HepG2 (cell line): Measurements from ENCODE around the gene TULP4.

Experiments used
- CEBPZ ChIP-seq: IDR thresholded peaks from 2 replicates; pipeline ENCODE4 v1.6.1; 2012; ENCODE audit warnings: low read length, improper control_type of control experiment
- FOXO1 ChIP-seq: sonication (generic); formaldehyde crosslinking; IDR thresholded peaks from 2 replicates; pipeline ENCODE4 v1.4.0; 2020; ENCODE audit warnings: missing genetic modification reagents
- POLR2A ChIP-seq, 2 experiments: IDR thresholded peaks; 2 replicates each; pipeline ENCODE4 v1.6.1; 2011; ENCODE audit warnings: low read depth in 2 of 2, low read length in 2 of 2, mild to moderate bottlenecking in 1 of 2, moderate library complexity in 1 of 2; ENCODE audit not compliant: insufficient read depth in 1 of 2
- POLR2AphosphoS5 ChIP-seq: IDR thresholded peaks from 2 replicates; pipeline ENCODE4 v1.6.1; 2012; ENCODE audit warnings: low read depth, low read length
- REST ChIP-seq, 2 experiments: IDR thresholded peaks; 2 replicates each; pipeline ENCODE4 v1.6.1; 2011 to 2012; ENCODE audit warnings: low read length in 2 of 2, borderline replicate concordance in 1 of 2, low read depth in 1 of 2, mild to moderate bottlenecking in 1 of 2, moderate library complexity in 1 of 2
- TGIF2 ChIP-seq: IDR thresholded peaks from 2 replicates; pipeline ENCODE4 v1.6.1; 2016; ENCODE audit warnings: control low read depth, missing compliant biosample characterization
- ZFP36L1 ChIP-seq: sonication (generic); formaldehyde crosslinking; IDR thresholded peaks from 2 replicates; pipeline ENCODE4 v1.8.0; 2022; ENCODE audit warnings: mild to moderate bottlenecking, missing genetic modification reagents, moderate library complexity
- ZNF44 ChIP-seq: sonication (generic); formaldehyde crosslinking; IDR thresholded peaks from 2 replicates; pipeline ENCODE4 v1.5.1; 2020; ENCODE audit warnings: mild to moderate bottlenecking, missing genetic modification reagents
- ZNF451 ChIP-seq: sonication (generic); formaldehyde crosslinking; IDR thresholded peaks from 2 replicates; pipeline ENCODE4 v1.5.0; 2020; ENCODE audit warnings: mild to moderate bottlenecking, missing genetic modification reagents
- ZNF569 ChIP-seq: sonication (generic); formaldehyde crosslinking; IDR thresholded peaks from 2 replicates; pipeline ENCODE4 v1.5.0; 2020; ENCODE audit warnings: mild to moderate bottlenecking, missing genetic modification reagents, moderate library complexity, borderline replicate concordance
- ZSCAN25 ChIP-seq: sonication (generic); formaldehyde crosslinking; IDR thresholded peaks from 2 replicates; pipeline ENCODE4 v1.8.0; 2022; ENCODE audit warnings: mild to moderate bottlenecking, missing genetic modification reagents

GRCh38 chr6:158397578-158397977 is 85.3 kb downstream of the TULP4 start:
- TF ChIP-seq POLR2A (IDR thresholded peaks at IDR 0.05; ENCODE audit: insufficient read depth in 1 of 2, low read depth in 2 of 2, low read length in 2 of 2) = no peak
- TF ChIP-seq ZSCAN25 (CRISPR knock-in tag) = no peak
- no peak for TF ChIP-seq POLR2AphosphoS5
- TF ChIP-seq ZFP36L1 (CRISPR knock-in tag) = no peak
- TF ChIP-seq ZNF451 (CRISPR knock-in tag) = no peak
- no peak for TF ChIP-seq ZNF569 (CRISPR knock-in tag)
- TF ChIP-seq REST (IDR thresholded peaks at IDR 0.05; ENCODE audit: borderline replicate concordance in 1 of 2, low read depth in 1 of 2, low read length in 2 of 2) = no peak
- no peak for TF ChIP-seq TGIF2 (CRISPR knock-in tag)
- TF ChIP-seq FOXO1 (CRISPR knock-in tag) = no peak
- TF ChIP-seq ZNF44 (CRISPR knock-in tag) = no peak
- no peak for TF ChIP-seq CEBPZ
